H1 (cell line): ENCODE results near the gene RMRP. TPM values are rescaled to one million over a fixed set of nuclear protein-coding genes. Genes with fewer than 3 reads are reported as not detected.

Source experiments
- CTCF ChIA-PET: fragments of 300-600 bp; sonication (Branson Sonifier 250); formaldehyde crosslinking; loops from one replicate; lab custom pipeline; 2021; ENCODE audit not compliant: partially characterized antibody; lab: Charles Lee
- POLR2A ChIA-PET: fragments of 300-600 bp; sonication (Branson Sonifier 250); formaldehyde crosslinking; loops from one replicate; lab custom pipeline; 2021; ENCODE audit warnings: inconsistent platforms; ENCODE audit not compliant: partially characterized antibody; lab: Charles Lee
- DNase-seq, 2 experiments: peaks; one replicate each; pipeline versions ENCODE4 v3.0.0 to v3.0.0-alpha.2; 2010 to 2022; ENCODE audit warnings: low spot score in 2 of 2, low read depth in 1 of 2, mixed read lengths in 1 of 2
- FAIRE-seq: peaks from 2 replicates; lab custom pipeline; 2011; peaks lifted over from hg19 to GRCh38; lab: Jason Lieb, UNC
- H2AFZ ChIP-seq: 2 replicates; pipeline ENCODE4 v1.8.1; 2012; ENCODE audit warnings: low read length, inconsistent platforms
- H2AK5ac ChIP-seq: 2 replicates; pipeline ENCODE4 v1.6.1; 2013; ENCODE audit warnings: low read depth, low read length
- H2BK120ac ChIP-seq: replicated peaks from 2 replicates; pipeline ENCODE3; 2013; ENCODE audit warnings: low read depth, low read length, inconsistent platforms
- H2BK12ac ChIP-seq: 2 replicates; pipeline ENCODE4 v1.6.1; 2013; ENCODE audit warnings: low read depth, low read length
- H2BK15ac ChIP-seq: 2 replicates; pipeline ENCODE4 v1.6.1; 2013; ENCODE audit warnings: low read length
- H2BK20ac ChIP-seq: 2 replicates; pipeline ENCODE4 v1.6.1; 2013; ENCODE audit warnings: low read length
- H2BK5ac ChIP-seq: 2 replicates; pipeline ENCODE4 v1.6.1; 2013; ENCODE audit warnings: low read depth, low read length
- H3K14ac ChIP-seq: 2 replicates; pipeline ENCODE4 v1.6.1; 2013; ENCODE audit warnings: inconsistent platforms; ENCODE audit not compliant: insufficient read length
- H3K18ac ChIP-seq: 2 replicates; pipeline ENCODE4 v1.6.1; 2013; ENCODE audit warnings: low read length; ENCODE audit errors: extremely low read depth
- H3K23ac ChIP-seq: 2 replicates; pipeline ENCODE4 v1.6.1; 2013; ENCODE audit warnings: inconsistent platforms; ENCODE audit not compliant: insufficient read length
- H3K23me2 ChIP-seq: 2 replicates; pipeline ENCODE4 v1.6.1; 2013; ENCODE audit warnings: low read depth, low read length
- H3K27ac ChIP-seq: 2 replicates; pipeline ENCODE4 v1.6.1; 2011; ENCODE audit warnings: low read depth, low read length, inconsistent platforms
- H3K27me3 ChIP-seq, 4 experiments: replicated peaks in 1 of 4; 1 replicate in 1 of 4; 2 replicates in 3 of 4; pipeline versions ENCODE4 v1.6.1 to v1.8.1; 2011 to 2013; ENCODE audit warnings: low read length in 3 of 4, mild to moderate bottlenecking in 3 of 4, inconsistent platforms in 2 of 4, mixed read lengths in 2 of 4, moderate library complexity in 1 of 4; ENCODE audit not compliant: control insufficient read depth in 3 of 4, insufficient read depth in 3 of 4; ENCODE audit errors: extremely low read depth in 1 of 4
- H3K36me3 ChIP-seq, 4 experiments: 2 replicates each; pipeline versions ENCODE4 v1.6.1 to v1.8.1; 2011 to 2013; ENCODE audit warnings: mild to moderate bottlenecking in 4 of 4, low read length in 3 of 4, moderate library complexity in 2 of 4, control low read depth in 1 of 4, inconsistent platforms in 1 of 4; ENCODE audit not compliant: insufficient read depth in 4 of 4, control insufficient read depth in 2 of 4
- H3K4ac ChIP-seq: replicated peaks from 2 replicates; pipeline ENCODE3; 2013; ENCODE audit warnings: low read length, low read depth, mixed read lengths, inconsistent platforms; ENCODE audit not compliant: insufficient read length
- H3K4me1 ChIP-seq, 4 experiments: replicated peaks in 1 of 4; 1 replicate in 1 of 4; 2 replicates in 3 of 4; pipeline versions ENCODE4 v1.6.1 to v1.8.1; 2011 to 2013; ENCODE audit warnings: low read length in 3 of 4, inconsistent platforms in 2 of 4, mixed read lengths in 1 of 4; ENCODE audit not compliant: insufficient read depth in 4 of 4, control insufficient read depth in 3 of 4
- H3K4me2 ChIP-seq, 2 experiments: 2 replicates each; pipeline versions ENCODE4 v1.6.1 to v1.8.1; 2011 to 2013; ENCODE audit warnings: low read depth in 2 of 2, low read length in 2 of 2, control low read depth in 1 of 2, inconsistent platforms in 1 of 2, mild to moderate bottlenecking in 1 of 2; ENCODE audit not compliant: insufficient read depth in 1 of 2
- H3K4me3 ChIP-seq, 4 experiments: fragments of 200-600, 300-600 bp in 1 of 4; sonication (generic), shearing (Covaris generic), sonication (Bioruptor Twin) in 1 of 4; 2 replicates each; pipeline versions ENCODE4 v1.5.1 to v1.8.1; 2011 to 2016; ENCODE audit warnings: low read length in 4 of 4, low read depth in 3 of 4, control low read depth in 2 of 4, inconsistent platforms in 2 of 4, mild to moderate bottlenecking in 2 of 4, mixed read lengths in 1 of 4, moderate library complexity in 1 of 4; ENCODE audit not compliant: insufficient read depth in 2 of 4; ENCODE audit errors: extremely low read depth in 1 of 4
- H3K56ac ChIP-seq: replicated peaks from 2 replicates; pipeline ENCODE3; 2013; ENCODE audit warnings: low read depth, mild to moderate bottlenecking, mixed read lengths, low read length, inconsistent platforms; ENCODE audit not compliant: insufficient read length
- H3K79me1 ChIP-seq: 2 replicates; pipeline ENCODE4 v1.6.1; 2013; ENCODE audit warnings: low read depth, low read length, control low read depth
- H3K79me2 ChIP-seq, 2 experiments: 2 replicates each; pipeline versions ENCODE4 v1.6.1 to v1.8.1; 2012 to 2013; ENCODE audit warnings: low read length in 2 of 2, mild to moderate bottlenecking in 2 of 2, inconsistent platforms in 1 of 2; ENCODE audit not compliant: insufficient read depth in 2 of 2, control insufficient read depth in 1 of 2
- H3K9ac ChIP-seq, 4 experiments: replicated peaks in 1 of 4; 1 replicate in 1 of 4; 2 replicates in 3 of 4; pipeline versions ENCODE4 v1.6.1 to v1.8.1; 2011 to 2013; ENCODE audit warnings: low read depth in 3 of 4, low read length in 3 of 4, control low read depth in 2 of 4, mild to moderate bottlenecking in 2 of 4, moderate library complexity in 2 of 4, inconsistent platforms in 1 of 4; ENCODE audit errors: extremely low read depth in 1 of 4
- H3K9me3 ChIP-seq, 2 experiments: 2 replicates each; pipeline versions ENCODE4 v1.6.1 to v1.8.1; 2012 to 2013; ENCODE audit warnings: mild to moderate bottlenecking in 2 of 2, moderate library complexity in 2 of 2, control low read depth in 1 of 2, inconsistent platforms in 1 of 2, low read depth in 1 of 2, low read length in 1 of 2, mixed read lengths in 1 of 2; ENCODE audit not compliant: insufficient read depth in 2 of 2
- H4K20me1 ChIP-seq, 2 experiments: replicated peaks in 1 of 2; 2 replicates each; pipeline versions ENCODE3 to v1.8.1; 2011 to 2013; ENCODE audit warnings: inconsistent platforms in 2 of 2, low read length in 2 of 2, mild to moderate bottlenecking in 1 of 2; ENCODE audit not compliant: insufficient read depth in 2 of 2, control insufficient read depth in 1 of 2
- H4K5ac ChIP-seq: 2 replicates; pipeline ENCODE4 v1.6.1; 2013; ENCODE audit warnings: low read length, low read depth, mixed read lengths, inconsistent platforms; ENCODE audit not compliant: insufficient read length
- H4K8ac ChIP-seq: 2 replicates; pipeline ENCODE4 v1.8.0; 2013; ENCODE audit warnings: mild to moderate bottlenecking, moderate library complexity, low read length, inconsistent platforms; ENCODE audit not compliant: insufficient read depth; ENCODE audit errors: extremely low read depth
- H4K91ac ChIP-seq: replicated peaks from 2 replicates; pipeline ENCODE3; 2013; ENCODE audit warnings: low read length, mixed read lengths, inconsistent platforms; ENCODE audit not compliant: insufficient read length
- POU5F1 ChIP-seq: IDR thresholded peaks from 2 replicates; pipeline ENCODE4 v1.6.1; 2011; ENCODE audit warnings: low read depth, mild to moderate bottlenecking, low read length, moderate library complexity
- RAD21 ChIP-seq, 2 experiments: IDR thresholded peaks in 1 of 2; conservative IDR thresholded peaks in 1 of 2; 2 replicates each; pipeline ENCODE4 v1.6.1; 2011; ENCODE audit warnings: low read depth in 2 of 2, low read length in 2 of 2, improper control_type of control experiment in 1 of 2, inconsistent platforms in 1 of 2, mild to moderate bottlenecking in 1 of 2, moderate library complexity in 1 of 2
- whole genome bisulfite sequencing, 2 experiments: shearing (Covaris generic) in 1 of 2; methylation state at CpG; one replicate each; pipeline versions ENCODE4 v1.1.6 to v1.1.7; 2013 to 2015; ENCODE audit warnings: low lambda C conversion rate in 2 of 2, mixed read lengths in 2 of 2, inconsistent platforms in 1 of 2, low coverage in 1 of 2, missing lambda C conversion rate in 1 of 2; ENCODE audit not compliant: insufficient replicate concordance in 2 of 2, insufficient coverage in 1 of 2, insufficient read length in 1 of 2; ENCODE audit errors: extremely low coverage in 1 of 2, missing lambda C conversion rate in 1 of 2; 5-methylcytosine and 5-hydroxymethylcytosine counted together
- polyA plus RNA-seq, 7 experiments: library from polyadenylated mRNA; depleted of rRNA in 3 of 7; stranded (reverse) in 5 of 7; unstranded in 2 of 7; fragments of >200 nt in 5 of 7; fragments of 200-250 nt in 2 of 7; gene quantifications; 1 replicate in 5 of 7; 2 replicates in 1 of 7; 4 replicates in 1 of 7; pipeline versions ENCODE4 v1.2.1 to v1.2.3, GENCODE V29; 2011 to 2013; ENCODE audit warnings: missing spikeins in 2 of 7, mixed read lengths in 2 of 7
- total RNA-seq: library from RNA; stranded (reverse); fragmentation: NEBNext Ultra II Directional; extraction: Animal tissue kit (Norgen Biotek cat#: 25700); gene quantifications from 2 replicates; pipeline ENCODE4 v1.2.1, GENCODE V29; 2021
- TF ChIP-seq, protein P1 (sequence below): IDR thresholded peaks from 2 replicates; pipeline ENCODE4 v1.6.1; 2011; ENCODE audit warnings: low read depth, mild to moderate bottlenecking, low read length; ENCODE audit not compliant: insufficient read depth

Gene RMRP
- total and polyA plus RNA-seq, 2 of the 8 experiments (the other 6 are each of a cell fraction or from before 2014, with no cell fraction given), result 169 to 14,987 TPM

DNA sequence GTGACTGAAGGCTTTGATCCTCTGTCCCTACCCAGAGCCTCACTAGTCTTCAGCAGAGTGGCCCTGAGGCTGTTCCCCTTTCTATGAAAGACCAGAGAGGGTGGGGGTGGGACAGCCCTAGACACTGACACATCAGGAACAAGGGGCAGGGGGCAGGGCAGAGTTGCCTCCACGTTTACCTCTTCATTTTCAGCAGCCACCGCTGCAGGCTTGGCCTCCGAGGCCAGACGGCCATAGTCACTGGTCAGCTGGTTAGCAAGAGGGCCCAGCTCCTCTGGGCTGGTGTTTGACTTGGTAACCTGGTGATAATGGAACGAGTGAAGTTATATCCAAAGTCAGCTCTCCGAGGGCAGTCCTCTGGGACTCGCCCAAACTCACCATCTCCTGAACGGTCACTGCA is 47.6 kb upstream of the RMRP start:
- WGBS, 2 experiments, result 84% methylated on average over 8 of the region's 8 CpGs; no CpG with 5 or more reads in 1 of the 2 experiments
- Histone ChIP-seq H2AFZ (no peak overlapping the region), H4K8ac (no peak overlapping the region), H3K27me3 (no peaks in the 10 kb centered on the region), H2BK20ac (no peak overlapping the region), H2AK5ac (no peak overlapping the region), H3K23ac (no peak overlapping the region), H3K4ac (no peak overlapping the region), H3K79me1 (no peaks in the 10 kb centered on the region), H2BK12ac (no peak overlapping the region), H3K4me1 (no peaks in the 10 kb centered on the region), H3K18ac (no peak overlapping the region), H3K23me2 (no peaks in the 10 kb centered on the region), H4K91ac (no peak overlapping the region), H2BK120ac (no peak overlapping the region), H3K14ac (no peak overlapping the region), H2BK15ac (no peak overlapping the region), H4K20me1 (peaks cover 0 to 6% of the 10 kb centered on the region in 2 experiments), H3K79me2 (no peaks in the 10 kb centered on the region), H3K4me3 (no peak overlapping the region), H4K5ac (no peak overlapping the region), H3K9me3 (no peaks in the 10 kb centered on the region), H3K4me2 (no peak overlapping the region), H3K27ac (no peak overlapping the region), H3K9ac (no peak overlapping the region), H3K36me3 (peaks cover 42 to 85% (median 72%) of the 10 kb centered on the region in 4 experiments), H2BK5ac (no peak overlapping the region), H3K56ac (no peak overlapping the region)
- ChIA-PET POLR2A (interaction anchor here (0.8 to 4.8 kb wide), 7 partner anchors 10 to 41 kb away, joined by 3 to 19 read pairs (median 4); partner anchors contain the start of genes CREB3, TLN1 and TPM2), CTCF (interaction anchor here (0.6 to 13.1 kb wide), 10 partner anchors 10 to 94 kb away, joined by 3 to 199 read pairs (median 4); partner anchors contain the start of genes ARHGEF39 and TPM2)
- FAIRE-seq (no peak), DNase-seq (no peak)
- TF ChIP-seq RAD21 (IDR thresholded peaks at IDR 0.05 in 1 of 2, conservative IDR thresholded peaks at IDR 0.05 in 1 of 2; ENCODE audit: low read depth in 2 of 2, low read length in 2 of 2), result no peak
- TF ChIP-seq, protein P1, sequence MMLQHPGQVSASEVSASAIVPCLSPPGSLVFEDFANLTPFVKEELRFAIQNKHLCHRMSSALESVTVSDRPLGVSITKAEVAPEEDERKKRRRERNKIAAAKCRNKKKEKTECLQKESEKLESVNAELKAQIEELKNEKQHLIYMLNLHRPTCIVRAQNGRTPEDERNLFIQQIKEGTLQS, result no peak
- TF ChIP-seq POU5F1, result no peak
